ENCODE data around the gene PKD1.

The PKD1 gene

DNA sequence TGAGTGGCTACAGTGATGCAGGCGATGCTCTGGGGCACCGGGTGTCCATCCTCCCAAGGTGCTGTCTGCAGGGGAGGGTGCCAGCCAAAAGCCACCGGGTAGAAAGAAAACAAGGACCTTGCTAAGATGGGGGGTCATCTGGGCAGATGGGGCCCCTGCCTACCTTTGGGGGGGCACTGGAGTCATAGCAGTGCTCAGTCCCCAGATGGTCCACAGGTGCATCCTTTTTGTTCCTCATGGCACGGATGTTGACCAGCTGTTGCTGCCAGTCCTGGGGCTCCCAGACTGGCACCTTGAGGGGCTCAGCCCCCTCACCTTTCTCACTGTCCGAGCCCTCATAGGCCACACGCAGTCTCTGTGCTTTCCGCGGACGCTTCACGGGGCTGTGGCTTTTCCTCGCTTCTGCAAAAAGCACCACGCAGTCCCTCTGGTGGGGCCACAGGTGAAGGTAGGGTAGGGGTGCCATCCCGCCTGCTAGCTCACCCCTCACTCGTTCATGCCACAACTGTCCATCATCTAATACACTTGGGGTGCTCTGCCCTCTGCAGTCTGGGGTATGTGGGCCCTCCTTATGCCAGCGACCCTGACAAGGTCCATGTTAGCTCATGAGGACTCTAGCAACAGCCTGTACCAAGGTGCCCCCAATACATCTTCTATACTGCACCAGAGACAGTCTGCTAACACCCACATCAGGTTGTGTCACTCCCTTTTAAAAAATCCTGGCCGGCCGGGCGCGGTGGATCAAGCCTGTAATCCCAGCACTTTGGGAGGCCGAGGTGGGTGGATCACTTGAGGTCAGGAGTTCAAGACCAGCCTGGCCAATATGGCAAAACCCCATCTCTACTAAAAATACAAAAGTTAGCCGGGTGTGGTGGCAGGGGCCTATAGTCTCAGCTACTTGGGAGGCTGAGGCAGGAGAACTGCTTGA, 89.5 kb downstream of the PKD1 start:
- Mint-ChIP-seq H3K4me1 (ENCODE audit: low read depth) (peaks cover 14% of the 10 kb centered on the region), H3K27ac (no peak overlapping the region), H3K36me3 (ENCODE audit: low read depth) (peaks cover 3% of the 10 kb centered on the region), H3K9me3 (no peaks in the 10 kb centered on the region), H3K27me3 (ENCODE audit: low read depth) (no peaks in the 10 kb centered on the region), H3K4me3 (peak overlapping the region; percentile 95)

DNA sequence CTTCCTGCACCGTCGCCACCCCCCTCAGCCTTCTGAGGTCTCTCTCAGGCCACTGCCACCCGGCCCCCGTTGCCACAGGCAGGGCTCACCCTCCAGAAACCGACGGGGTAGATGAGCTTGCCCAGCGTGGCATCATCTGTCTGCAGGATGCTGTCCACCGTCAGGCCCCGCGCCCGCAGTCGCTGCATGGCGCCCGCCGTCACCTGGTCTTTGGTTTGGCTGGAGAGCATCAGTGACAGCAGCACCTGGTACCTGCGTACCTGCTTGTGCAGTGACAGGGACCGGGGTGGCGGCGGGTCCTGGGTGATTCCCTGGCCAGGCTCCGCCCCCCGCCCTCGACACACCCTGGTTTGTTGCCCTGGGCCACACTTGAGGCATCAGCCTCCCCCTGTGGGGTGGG, 91.2 kb downstream of the PKD1 start:
- no peaks in the 10 kb centered on the region for H3K36me3 Mint-ChIP-seq (ENCODE audit: low read depth)
- H3K27ac Mint-ChIP-seq: no peak overlapping the region
- no peaks in the 10 kb centered on the region for H3K9me3 Mint-ChIP-seq
- H3K27me3 Mint-ChIP-seq (ENCODE audit: low read depth): no peaks in the 10 kb centered on the region
- peaks cover 14% of the 10 kb centered on the region for H3K4me1 Mint-ChIP-seq (ENCODE audit: low read depth)
- H3K4me3 Mint-ChIP-seq: no peak overlapping the region

GRCh38 chr16:2043667-2044451, 91.8 kb downstream of the PKD1 start:
- H3K27me3 Mint-ChIP-seq (ENCODE audit: low read depth): no peaks in the 10 kb centered on the region
- no peaks in the 10 kb centered on the region for H3K36me3 Mint-ChIP-seq (ENCODE audit: low read depth)
- H3K4me1 Mint-ChIP-seq (ENCODE audit: low read depth): peaks cover 13% of the 10 kb centered on the region
- H3K9me3 Mint-ChIP-seq: no peaks in the 10 kb centered on the region
- H3K4me3 Mint-ChIP-seq: no peak overlapping the region
- no peak overlapping the region for H3K27ac Mint-ChIP-seq

DNA sequence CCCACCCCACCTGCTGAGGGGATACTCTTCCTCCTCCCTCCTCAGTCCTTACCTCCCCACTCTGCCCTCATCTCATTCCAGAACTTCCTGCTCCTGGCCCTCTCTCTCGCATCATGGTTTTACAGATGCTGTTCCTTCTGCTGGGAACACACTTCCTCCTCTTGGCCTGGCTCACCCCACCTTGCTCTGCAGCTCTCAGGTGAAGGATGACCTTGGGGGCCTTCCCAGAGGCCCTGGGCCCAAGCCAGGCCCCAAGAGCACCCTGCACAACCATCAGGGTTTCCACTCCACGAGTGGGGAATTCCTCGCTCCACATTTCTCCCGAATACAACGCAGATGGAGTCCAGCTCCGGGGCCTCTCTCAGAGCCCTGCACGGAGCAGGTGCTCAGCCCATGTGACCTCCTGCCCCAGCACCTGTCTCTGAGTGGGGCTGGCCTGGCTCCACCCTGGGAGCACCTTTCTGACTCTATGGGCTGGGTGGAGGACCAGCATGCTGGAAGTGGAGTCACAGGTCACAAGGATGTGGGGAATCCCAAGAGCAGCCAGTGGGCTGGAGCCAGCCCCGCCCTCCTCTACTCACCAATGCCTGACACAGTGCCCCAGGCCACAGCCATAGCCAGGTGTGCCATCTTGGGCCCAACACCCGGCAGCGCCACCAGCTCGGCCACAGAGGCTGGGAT, 92.6 kb downstream of the PKD1 start:
- H3K9me3 Mint-ChIP-seq: no peaks in the 10 kb centered on the region
- peaks cover 7% of the 10 kb centered on the region for H3K4me1 Mint-ChIP-seq (ENCODE audit: low read depth)
- H3K27ac Mint-ChIP-seq: no peak overlapping the region
- H3K36me3 Mint-ChIP-seq (ENCODE audit: low read depth): no peaks in the 10 kb centered on the region
- no peaks in the 10 kb centered on the region for H3K27me3 Mint-ChIP-seq (ENCODE audit: low read depth)
- H3K4me3 Mint-ChIP-seq: no peak overlapping the region

DNA sequence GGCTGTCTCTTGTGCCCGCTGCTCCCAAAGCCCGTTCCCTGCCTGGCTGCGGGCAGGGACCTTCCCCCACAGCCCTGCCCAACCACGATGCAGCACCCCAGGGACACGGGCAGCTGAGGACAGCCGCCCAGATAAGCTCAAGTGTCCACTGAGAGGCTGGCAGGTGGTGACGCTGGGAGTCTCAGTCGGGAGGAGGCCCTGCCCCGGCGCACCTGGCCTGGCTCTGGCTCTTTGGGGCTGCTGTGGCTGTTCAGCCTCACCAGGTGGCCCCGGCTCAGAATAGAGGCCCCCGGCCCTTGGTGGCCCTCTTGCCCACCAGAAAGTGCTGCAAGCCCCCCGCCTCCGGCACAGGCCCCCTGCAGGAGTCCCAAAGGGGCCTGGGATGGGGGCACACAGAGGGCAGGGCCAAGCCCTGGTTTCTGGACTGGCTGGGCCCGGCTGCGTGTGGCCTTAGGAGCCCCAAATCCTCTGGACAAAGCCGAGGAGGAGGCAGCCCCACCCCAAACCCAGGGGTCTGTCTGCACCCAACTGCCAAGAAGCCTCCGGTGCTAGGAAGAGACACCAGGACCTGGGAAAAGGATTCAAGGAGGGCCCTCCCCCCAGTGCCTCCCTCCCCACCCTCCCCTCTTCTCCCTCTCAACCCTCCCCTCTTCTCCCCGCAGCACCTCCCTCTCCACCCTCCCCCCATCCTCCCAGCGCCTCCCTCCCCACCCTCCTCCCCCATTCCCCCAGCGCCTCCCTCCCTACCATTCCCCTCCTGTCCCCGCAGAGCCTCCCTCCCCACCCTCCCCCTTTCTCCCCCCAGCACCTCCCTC, 93.3 kb downstream of the PKD1 start:
- Mint-ChIP-seq H3K36me3 (ENCODE audit: low read depth) (no peaks in the 10 kb centered on the region), H3K27ac (no peak overlapping the region), H3K4me1 (ENCODE audit: low read depth) (peaks cover 7% of the 10 kb centered on the region), H3K27me3 (ENCODE audit: low read depth) (no peaks in the 10 kb centered on the region), H3K4me3 (no peak overlapping the region), H3K9me3 (no peaks in the 10 kb centered on the region)

DNA sequence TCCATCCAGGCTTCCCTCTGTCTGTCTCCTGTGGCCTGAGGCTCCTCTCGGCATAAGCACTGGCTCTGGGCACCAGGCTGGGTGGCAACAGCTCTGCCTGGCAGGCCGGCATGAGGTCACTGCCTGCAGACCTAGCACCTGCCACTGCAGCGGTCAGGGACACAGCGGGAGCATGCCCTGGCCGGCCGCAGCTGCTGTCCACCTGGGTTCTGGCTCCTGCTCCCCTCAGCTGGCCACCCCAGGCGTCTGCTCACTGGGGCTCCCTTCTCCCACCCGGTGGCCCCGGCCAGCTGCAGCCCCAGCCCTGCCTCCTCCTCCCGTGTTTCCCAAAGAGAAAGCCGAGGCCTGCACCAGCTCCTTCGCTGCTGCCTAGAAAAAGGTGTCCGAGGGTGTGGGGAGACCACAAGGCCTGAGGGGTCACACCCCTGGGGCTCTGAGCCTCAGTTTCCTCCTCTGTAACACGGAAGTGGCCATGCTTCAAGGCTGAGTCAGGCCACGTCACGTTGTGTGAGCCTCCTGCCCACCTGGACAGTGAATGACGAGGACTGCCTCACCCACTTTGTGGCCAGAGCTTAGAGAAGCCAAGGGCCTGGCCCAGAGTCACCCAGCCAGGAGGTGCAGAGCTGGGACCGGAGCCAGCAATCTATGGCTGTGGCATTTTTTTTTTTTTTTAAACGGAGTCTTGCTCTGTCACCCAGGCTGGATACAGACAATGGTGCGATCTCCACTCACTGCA, 94.7 kb downstream of the PKD1 start:
- H3K4me1 Mint-ChIP-seq (ENCODE audit: low read depth): no peaks in the 10 kb centered on the region
- H3K36me3 Mint-ChIP-seq (ENCODE audit: low read depth): no peaks in the 10 kb centered on the region
- no peak overlapping the region for H3K27ac Mint-ChIP-seq
- H3K27me3 Mint-ChIP-seq (ENCODE audit: low read depth): no peaks in the 10 kb centered on the region
- H3K9me3 Mint-ChIP-seq: no peaks in the 10 kb centered on the region
- H3K4me3 Mint-ChIP-seq: no peak overlapping the region

DNA sequence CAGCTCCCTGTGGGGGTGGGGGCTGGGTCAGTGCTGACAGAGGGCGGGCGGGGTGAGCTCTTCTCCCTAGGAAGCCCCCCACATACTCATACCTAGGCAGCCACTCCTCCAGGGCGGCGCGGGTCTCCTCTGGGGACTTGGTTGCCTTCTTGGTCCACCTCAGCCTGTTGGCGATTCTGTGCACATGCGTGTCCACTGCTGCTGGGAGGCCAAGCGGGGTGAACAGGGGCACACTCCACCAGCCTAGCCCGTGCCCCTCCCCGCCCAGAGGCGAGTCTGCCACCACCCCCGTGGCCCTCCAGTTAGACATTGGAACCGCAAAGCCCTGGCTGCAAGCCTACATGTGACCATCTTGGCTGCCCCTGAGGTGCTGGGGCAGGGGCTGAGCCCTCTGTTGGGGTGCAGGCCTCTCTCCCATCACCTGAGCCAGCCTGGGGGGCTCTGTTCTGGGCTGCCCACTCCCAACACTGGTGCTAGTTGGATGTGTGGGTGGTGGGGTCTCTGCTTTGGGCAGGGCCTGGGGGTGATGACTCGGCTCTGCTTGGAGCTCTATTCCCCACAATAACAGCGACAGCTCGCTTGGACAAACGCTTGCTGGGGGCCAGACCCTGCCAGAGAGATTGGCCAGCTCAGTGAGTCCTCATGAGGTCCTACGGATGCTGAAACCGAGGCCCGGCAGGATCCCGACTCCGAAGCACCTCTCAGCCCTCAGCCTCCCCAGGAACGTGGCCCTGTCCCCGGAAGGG, 95.5 kb downstream of the PKD1 start:
- Mint-ChIP-seq H3K36me3 (ENCODE audit: low read depth) (no peaks in the 10 kb centered on the region), H3K4me3 (no peak overlapping the region), H3K27ac (no peak overlapping the region), H3K27me3 (ENCODE audit: low read depth) (no peaks in the 10 kb centered on the region), H3K9me3 (no peaks in the 10 kb centered on the region), H3K4me1 (ENCODE audit: low read depth) (no peaks in the 10 kb centered on the region)

DNA sequence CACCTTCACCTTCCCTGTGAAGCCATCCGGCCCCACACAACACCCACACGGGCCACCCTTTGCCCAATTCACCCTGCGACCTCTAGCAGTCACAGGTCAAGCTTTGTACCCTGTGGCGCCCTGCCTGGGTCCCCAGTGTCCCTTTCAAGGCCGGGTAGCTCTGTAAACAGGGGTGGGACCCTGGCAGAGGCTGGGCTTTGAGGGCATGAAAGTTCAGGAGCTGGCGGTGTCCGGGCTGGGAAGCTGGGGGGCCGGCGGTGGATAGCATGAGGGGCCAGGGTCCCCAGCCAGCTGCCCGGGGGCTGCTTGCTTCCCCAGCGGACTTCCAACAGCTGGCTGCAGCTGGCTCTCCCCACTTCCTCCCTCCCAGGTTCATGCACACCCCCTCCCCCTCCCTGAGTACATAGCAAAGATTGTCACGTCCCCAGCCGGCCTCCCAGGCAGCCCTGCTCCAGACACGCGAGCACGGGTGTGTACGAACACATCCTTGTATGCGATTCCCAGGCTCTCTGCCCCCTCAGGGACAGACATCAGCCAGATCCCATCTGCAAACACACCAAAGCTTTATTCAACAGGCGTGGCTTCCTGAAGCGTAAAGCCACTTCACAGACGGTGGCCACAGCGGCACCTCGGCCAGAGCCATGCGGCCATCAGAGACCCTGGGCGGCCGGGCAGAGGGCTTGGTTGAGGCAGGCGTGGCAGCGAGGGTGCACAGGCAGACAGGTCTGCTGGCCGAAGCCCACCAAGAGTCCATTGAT, 96.2 kb downstream of the PKD1 start:
- no peak overlapping the region for H3K4me3 Mint-ChIP-seq
- H3K4me1 Mint-ChIP-seq (ENCODE audit: low read depth): no peaks in the 10 kb centered on the region
- H3K27ac Mint-ChIP-seq: no peak overlapping the region
- H3K27me3 Mint-ChIP-seq (ENCODE audit: low read depth): no peaks in the 10 kb centered on the region
- no peaks in the 10 kb centered on the region for H3K36me3 Mint-ChIP-seq (ENCODE audit: low read depth)
- no peaks in the 10 kb centered on the region for H3K9me3 Mint-ChIP-seq
